ENCODE results near the gene PCIF1. TPM values are rescaled to one million over a fixed set of nuclear protein-coding genes. Genes with fewer than 3 reads are reported as not detected.
A peak's percentile ranks its signal among the peaks of the same experiment; 100 is the strongest.
"Not testable (repeated sequence)": the region's sequence is repeated elsewhere in the genome, so short reads cannot be mapped to it uniquely, and the experiment has no call there.

The PCIF1 gene
- total and polyA plus RNA-seq, 4 donors: 13.0 to 49.9 (median 31.0) TPM

GRCh38 chr20:45972500-45973183 is 38.2 kb downstream of the PCIF1 start:
- H3K27ac ChIP-seq (ENCODE audit: low read depth, low read length): peak overlapping the region; percentile 100
- H3K9me3 ChIP-seq (ENCODE audit: control insufficient read depth, insufficient read depth, low read length): no peaks in the 10 kb centered on the region
- H3K4me1 ChIP-seq (ENCODE audit: control insufficient read depth, insufficient read depth, low read length): peaks cover 26% of the 10 kb centered on the region
- peak in 1 of 6 donors; percentile 4 for DNase-seq (ENCODE audit: low read depth in 4 of 6, low spot score in 6 of 6)
- H3K36me3 ChIP-seq (ENCODE audit: control insufficient read depth, insufficient read depth, low read length): peaks cover 21% of the 10 kb centered on the region
- WGBS (ENCODE audit: insufficient coverage): 11% methylated on average over 7 of the region's 29 CpGs
- H3K4me3 ChIP-seq (ENCODE audit: low read depth, low read length): peak overlapping the region; percentile 93
- H3K27me3 ChIP-seq (ENCODE audit: control insufficient read depth, insufficient read depth, low read length): no peaks in the 10 kb centered on the region

- Histone ChIP-seq H3K36me3 (ENCODE audit: control insufficient read depth, insufficient read depth, low read length) (no peaks in the 10 kb centered on the region), H3K4me1 (ENCODE audit: control insufficient read depth, insufficient read depth, low read length) (peaks cover 18% of the 10 kb centered on the region), H3K27me3 (ENCODE audit: control insufficient read depth, insufficient read depth, low read length) (no peaks in the 10 kb centered on the region), H3K4me3 (ENCODE audit: low read depth, low read length) (no peak overlapping the region), H3K27ac (ENCODE audit: low read depth, low read length) (no peak overlapping the region), H3K9me3 (ENCODE audit: control insufficient read depth, insufficient read depth, low read length) (no peaks in the 10 kb centered on the region)
- 71% methylated on average over 4 of the region's 7 CpGs for WGBS (ENCODE audit: insufficient coverage)
- DNase-seq (ENCODE audit: low read depth in 4 of 6, low spot score in 6 of 6): no peak
Measured at GRCh38 chr20:45974896-45975565, 40.5 kb downstream of the PCIF1 start.

DNA sequence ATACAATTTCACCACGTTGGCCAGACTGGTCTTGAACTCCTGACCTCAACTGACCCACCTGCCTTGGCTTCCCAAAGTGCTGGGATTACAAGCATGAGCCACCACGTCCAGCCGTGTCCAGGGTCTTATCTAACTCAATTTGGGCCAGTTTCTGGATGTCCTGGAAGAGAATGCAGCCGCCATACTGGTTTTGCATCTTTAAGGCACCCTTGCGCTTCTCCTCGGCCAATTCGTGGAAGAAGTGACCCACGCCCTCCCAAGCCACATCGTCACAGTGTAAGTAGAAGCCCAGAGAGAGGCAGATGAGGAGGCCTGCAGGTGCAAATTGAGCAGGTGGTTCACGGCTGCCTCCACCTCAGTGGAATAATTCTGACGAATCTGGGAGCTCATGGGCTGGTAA is 41.2 kb downstream of the PCIF1 start:
- Histone ChIP-seq H3K4me1 (ENCODE audit: control insufficient read depth, insufficient read depth, low read length) (peaks cover 15% of the 10 kb centered on the region), H3K27me3 (ENCODE audit: control insufficient read depth, insufficient read depth, low read length) (peaks cover 2% of the 10 kb centered on the region), H3K9me3 (ENCODE audit: control insufficient read depth, insufficient read depth, low read length) (no peaks in the 10 kb centered on the region), H3K27ac (ENCODE audit: low read depth, low read length) (no peak overlapping the region), H3K4me3 (ENCODE audit: low read depth, low read length) (no peak overlapping the region), H3K36me3 (ENCODE audit: control insufficient read depth, insufficient read depth, low read length) (no peaks in the 10 kb centered on the region)
- DNase-seq (ENCODE audit: low read depth in 4 of 6, low spot score in 6 of 6): no peak
- WGBS (ENCODE audit: insufficient coverage): 87% methylated on average over 10 of the region's 11 CpGs

- WGBS (ENCODE audit: insufficient coverage): 84% methylated on average over 3 of the region's 6 CpGs
- H3K9me3 ChIP-seq (ENCODE audit: control insufficient read depth, insufficient read depth, low read length): no peaks in the 10 kb centered on the region
- no peak overlapping the region for H3K27ac ChIP-seq (ENCODE audit: low read depth, low read length)
- H3K27me3 ChIP-seq (ENCODE audit: control insufficient read depth, insufficient read depth, low read length): peaks cover 2% of the 10 kb centered on the region
- no peaks in the 10 kb centered on the region for H3K36me3 ChIP-seq (ENCODE audit: control insufficient read depth, insufficient read depth, low read length)
- H3K4me3 ChIP-seq (ENCODE audit: low read depth, low read length): no peak overlapping the region
- DNase-seq (ENCODE audit: low read depth in 4 of 6, low spot score in 6 of 6): no peak
- H3K4me1 ChIP-seq (ENCODE audit: control insufficient read depth, insufficient read depth, low read length): peaks cover 11% of the 10 kb centered on the region
Measured at GRCh38 chr20:45976086-45976485, 41.6 kb downstream of the PCIF1 start.

- Histone ChIP-seq H3K27ac (ENCODE audit: low read depth, low read length) (no peak overlapping the region), H3K27me3 (ENCODE audit: control insufficient read depth, insufficient read depth, low read length) (peaks cover 10% of the 10 kb centered on the region), H3K4me3 (ENCODE audit: low read depth, low read length) (no peak overlapping the region), H3K9me3 (ENCODE audit: control insufficient read depth, insufficient read depth, low read length) (no peaks in the 10 kb centered on the region), H3K36me3 (ENCODE audit: control insufficient read depth, insufficient read depth, low read length) (no peaks in the 10 kb centered on the region), H3K4me1 (ENCODE audit: control insufficient read depth, insufficient read depth, low read length) (no peaks in the 10 kb centered on the region)
- no peak for DNase-seq (ENCODE audit: low read depth in 4 of 6, low spot score in 6 of 6)
- 96% methylated on average over 6 of the region's 6 CpGs for WGBS (ENCODE audit: insufficient coverage)
Measured at GRCh38 chr20:45981261-45981660, 46.8 kb downstream of the PCIF1 start.

- Histone ChIP-seq H3K27me3 (ENCODE audit: control insufficient read depth, insufficient read depth, low read length) (peaks cover 10% of the 10 kb centered on the region), H3K4me1 (ENCODE audit: control insufficient read depth, insufficient read depth, low read length) (no peaks in the 10 kb centered on the region), H3K9me3 (ENCODE audit: control insufficient read depth, insufficient read depth, low read length) (no peaks in the 10 kb centered on the region), H3K27ac (ENCODE audit: low read depth, low read length) (no peak overlapping the region), H3K36me3 (ENCODE audit: control insufficient read depth, insufficient read depth, low read length) (no peaks in the 10 kb centered on the region), H3K4me3 (ENCODE audit: low read depth, low read length) (no peak overlapping the region)
- 80% methylated on average over 4 of the region's 7 CpGs for WGBS (ENCODE audit: insufficient coverage)
- no peak for DNase-seq (ENCODE audit: low read depth in 4 of 6, low spot score in 6 of 6)
Measured at GRCh38 chr20:45983279-45983743, 48.8 kb downstream of the PCIF1 start.

- H3K4me1 ChIP-seq (ENCODE audit: control insufficient read depth, insufficient read depth, low read length): no peaks in the 10 kb centered on the region
- H3K9me3 ChIP-seq (ENCODE audit: control insufficient read depth, insufficient read depth, low read length): no peaks in the 10 kb centered on the region
- H3K27ac ChIP-seq (ENCODE audit: low read depth, low read length): no peak overlapping the region
- H3K36me3 ChIP-seq (ENCODE audit: control insufficient read depth, insufficient read depth, low read length): no peaks in the 10 kb centered on the region
- H3K27me3 ChIP-seq (ENCODE audit: control insufficient read depth, insufficient read depth, low read length): peaks cover 8% of the 10 kb centered on the region
- no peak overlapping the region for H3K4me3 ChIP-seq (ENCODE audit: low read depth, low read length)
- no peak for DNase-seq (ENCODE audit: low read depth in 4 of 6, low spot score in 6 of 6)
- 49% methylated on average over 7 of the region's 7 CpGs for WGBS (ENCODE audit: insufficient coverage)
Measured at GRCh38 chr20:45985573-45985972, 51.1 kb downstream of the PCIF1 start.

DNA sequence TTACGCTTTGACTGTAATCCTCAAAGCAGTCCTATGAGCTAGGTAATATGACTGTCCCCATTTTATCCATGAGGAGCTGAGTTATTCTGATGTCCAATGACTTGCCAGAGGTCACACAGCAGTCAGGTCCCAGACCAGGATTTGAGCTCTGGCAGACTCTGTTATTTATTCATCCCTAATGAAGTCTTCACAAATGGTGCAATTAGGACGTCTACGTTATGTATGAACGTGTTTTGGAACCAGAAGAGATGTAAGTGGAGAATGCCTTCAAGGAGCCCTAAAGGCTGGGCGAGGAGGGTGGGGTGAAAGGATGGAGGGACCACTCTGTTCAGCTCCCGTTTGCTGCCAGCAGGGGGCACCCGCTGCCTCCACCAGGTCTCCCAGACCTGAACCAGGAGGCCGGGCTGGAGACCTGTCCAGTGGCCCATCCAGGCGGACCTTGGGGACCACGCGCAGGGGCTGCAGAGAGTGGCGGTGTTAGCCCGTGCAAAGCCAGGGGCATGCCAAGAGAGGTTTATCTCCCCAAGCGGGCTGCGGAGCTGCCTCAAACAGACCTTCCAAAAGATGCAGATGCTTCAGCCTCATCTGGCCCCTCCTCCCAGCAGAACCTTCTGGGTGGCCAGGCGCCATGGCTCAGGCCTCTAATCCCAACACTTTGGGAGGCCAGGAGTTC is 52.8 kb downstream of the PCIF1 start:
- H3K4me1 ChIP-seq (ENCODE audit: control insufficient read depth, insufficient read depth, low read length): no peaks in the 10 kb centered on the region
- H3K9me3 ChIP-seq (ENCODE audit: control insufficient read depth, insufficient read depth, low read length): no peaks in the 10 kb centered on the region
- H3K4me3 ChIP-seq (ENCODE audit: low read depth, low read length): no peak overlapping the region
- peaks cover 8% of the 10 kb centered on the region for H3K27me3 ChIP-seq (ENCODE audit: control insufficient read depth, insufficient read depth, low read length)
- 9% methylated on average over 15 of the region's 16 CpGs for WGBS (ENCODE audit: insufficient coverage)
- no peak overlapping the region for H3K27ac ChIP-seq (ENCODE audit: low read depth, low read length)
- DNase-seq (ENCODE audit: low read depth in 4 of 6, low spot score in 6 of 6): peak in 2 of 6 donors; percentile 68 to 86
- no peaks in the 10 kb centered on the region for H3K36me3 ChIP-seq (ENCODE audit: control insufficient read depth, insufficient read depth, low read length)

- not testable (repeated sequence) for DNase-seq (ENCODE audit: low read depth in 4 of 6, low spot score in 6 of 6); H3K36me3 ChIP-seq (ENCODE audit: control insufficient read depth, insufficient read depth, low read length); H3K4me1 ChIP-seq (ENCODE audit: control insufficient read depth, insufficient read depth, low read length); H3K4me3 ChIP-seq (ENCODE audit: low read depth, low read length); H3K27ac ChIP-seq (ENCODE audit: low read depth, low read length); H3K9me3 ChIP-seq (ENCODE audit: control insufficient read depth, insufficient read depth, low read length); H3K27me3 ChIP-seq (ENCODE audit: control insufficient read depth, insufficient read depth, low read length)
- 71% methylated on average over 1 of the region's 6 CpGs for WGBS (ENCODE audit: insufficient coverage)
Measured at GRCh38 chr20:45988830-45989229, 54.3 kb downstream of the PCIF1 start.
